Endothelial cell of umbilical vein (primary cell): ENCODE results near the gene TPM4.

ENCODE experiments used
- CTCF ChIP-seq, 2 donors: IDR thresholded peaks; 1 replicate in 1 of 2; 2 replicates in 1 of 2; pipeline ENCODE4 v1.5.1; 2011; ENCODE audit warnings: low read length in 2 of 2, mild to moderate bottlenecking in 2 of 2, moderate library complexity in 2 of 2, control low read depth in 1 of 2, inconsistent platforms in 1 of 2, low read depth in 1 of 2; ENCODE audit not compliant: insufficient read depth in 1 of 2; ENCODE audit errors: extremely low read depth in 1 of 2
- EZH2 ChIP-seq: IDR thresholded peaks from 2 replicates; pipeline ENCODE4 v1.6.1; 2012; ENCODE audit warnings: borderline replicate concordance, low read depth, mild to moderate bottlenecking, moderate library complexity, low read length, inconsistent platforms; ENCODE audit not compliant: severe bottlenecking
- FOS ChIP-seq: IDR thresholded peaks from 2 replicates; pipeline ENCODE4 v1.6.1; 2011; ENCODE audit warnings: mild to moderate bottlenecking, low read length, moderate library complexity, borderline replicate concordance; ENCODE audit not compliant: insufficient read depth
- MAX ChIP-seq: IDR thresholded peaks from 2 replicates; pipeline ENCODE4 v1.6.1; 2011; ENCODE audit not compliant: insufficient read depth, insufficient read length
- MYC ChIP-seq: IDR thresholded peaks from one replicate; pipeline ENCODE4 v1.6.1; 2011; ENCODE audit warnings: mild to moderate bottlenecking, low read depth, low read length
- POLR2A ChIP-seq: IDR thresholded peaks from 2 replicates; pipeline ENCODE4 v1.6.1; 2012; ENCODE audit warnings: low read depth, mild to moderate bottlenecking, control low read depth, low read length
- POLR2AphosphoS5 ChIP-seq: IDR thresholded peaks from 2 replicates; pipeline ENCODE4 v1.6.1; 2012; ENCODE audit warnings: low read depth, mild to moderate bottlenecking, control low read depth, low read length, moderate library complexity; ENCODE audit not compliant: insufficient read depth

DNA sequence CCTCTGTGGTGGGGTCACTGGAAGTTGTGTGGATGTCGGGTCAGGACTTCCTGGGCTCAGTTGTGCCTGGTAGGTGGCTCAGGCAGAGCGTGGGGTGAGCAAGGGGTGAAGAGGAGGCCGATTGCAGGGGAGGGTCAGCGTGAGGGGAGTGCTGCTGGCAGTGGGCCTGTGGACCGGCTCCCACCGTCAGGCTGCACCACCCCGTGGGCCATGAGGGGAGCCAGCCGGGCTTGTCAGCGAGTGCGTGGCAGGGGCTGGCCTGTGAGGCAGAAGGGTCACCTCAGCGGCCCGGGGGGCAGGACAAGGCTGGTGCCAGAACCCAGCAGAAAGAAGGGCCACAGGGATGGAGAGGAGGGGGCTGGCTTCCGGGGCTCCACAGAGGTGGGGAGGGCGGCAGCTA lies 48.7 kb downstream of the TPM4 start:
- TF ChIP-seq POLR2A (no peak), MAX (no peak), CTCF (IDR thresholded peaks at IDR 0.05; ENCODE audit: extremely low read depth in 1 of 2, insufficient read depth in 1 of 2, low read depth in 1 of 2, low read length in 2 of 2) (no peak), FOS (no peak), EZH2 (no peak), POLR2AphosphoS5 (no peak), MYC (no peak)
